Type B pancreatic cell (in vitro differentiated cells): ENCODE data around the gene TCHH. TPM values are rescaled to one million over a fixed set of nuclear protein-coding genes. Genes with fewer than 3 reads are reported as not detected.

Experiments
- DNase-seq: peaks from one replicate; pipeline ENCODE4 v3.0.0; 2021; ENCODE audit warnings: mixed read lengths; ENCODE audit not compliant: unreplicated experiment; ENCODE audit errors: extremely low spot score
- H3K27ac Mint-ChIP-seq: 2 replicates; pipeline ENCODE4 v1.8.0; 2021; ENCODE audit warnings: mild to moderate bottlenecking, mixed read lengths
- H3K27me3 Mint-ChIP-seq: 2 replicates; pipeline ENCODE4 v1.8.0; 2021; ENCODE audit warnings: mixed read lengths
- H3K36me3 Mint-ChIP-seq: 2 replicates; pipeline ENCODE4 v1.8.0; 2021; ENCODE audit warnings: mixed read lengths
- H3K4me1 Mint-ChIP-seq: one replicate; pipeline ENCODE4 v1.8.0; 2021; ENCODE audit warnings: mixed read lengths; ENCODE audit not compliant: unreplicated experiment
- H3K4me3 Mint-ChIP-seq: 2 replicates; pipeline ENCODE4 v1.8.0; 2021; ENCODE audit warnings: mild to moderate bottlenecking, mixed read lengths
- H3K9me3 Mint-ChIP-seq: 2 replicates; pipeline ENCODE4 v1.8.0; 2021; ENCODE audit warnings: mixed read lengths
- CTCF ChIP-seq: fragments of 200-600 bp; sonication (generic); conservative IDR thresholded peaks from 2 replicates; pipeline ENCODE4 v1.5.0; 2021; ENCODE audit warnings: antibody characterized with exemption, mild to moderate bottlenecking
- total RNA-seq: library from RNA; stranded (reverse); gene quantifications from 2 replicates; pipeline ENCODE4 v1.2.1, GENCODE V29; 2021; ENCODE audit warnings: low replicate concordance

Gene TCHH
- total RNA-seq, 1 donor from 2014 or later, result 0.07 TPM

DNA sequence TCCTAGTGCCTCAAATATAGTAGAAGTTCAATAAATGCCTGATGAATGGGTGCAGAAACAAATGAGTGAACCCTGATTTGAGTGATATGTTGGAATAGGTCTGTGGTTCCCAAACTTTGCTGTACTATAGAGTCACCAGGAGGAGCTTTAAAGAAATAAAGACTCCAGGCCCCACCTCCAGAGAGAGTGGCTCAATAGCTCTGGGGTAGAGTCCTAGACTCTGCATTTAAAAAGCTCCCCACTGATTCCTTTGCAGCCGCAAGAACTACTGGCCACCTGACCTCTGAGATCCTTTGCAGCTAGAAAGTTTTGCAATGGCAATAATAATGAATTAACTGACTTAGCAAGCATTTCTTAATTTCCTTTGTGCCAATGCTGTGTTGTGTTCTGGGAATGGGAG lies 47.3 kb downstream of the TCHH start:
- H3K36me3 Mint-ChIP-seq, result no peaks in the 10 kb centered on the region
- H3K27ac Mint-ChIP-seq, result no peak overlapping the region
- DNase-seq, result no peak
- TF ChIP-seq CTCF, result no peak
- no peaks in the 10 kb centered on the region for H3K9me3 Mint-ChIP-seq
- no peak overlapping the region for H3K4me3 Mint-ChIP-seq
- H3K4me1 Mint-ChIP-seq, result no peaks in the 10 kb centered on the region
- peaks cover 35% of the 10 kb centered on the region for H3K27me3 Mint-ChIP-seq

GRCh38 chr1:152067150-152067549 lies 48.1 kb downstream of the TCHH start:
- Mint-ChIP-seq H3K4me3 (no peak overlapping the region), H3K27me3 (peaks cover 29% of the 10 kb centered on the region), H3K27ac (no peak overlapping the region), H3K4me1 (no peaks in the 10 kb centered on the region), H3K36me3 (no peaks in the 10 kb centered on the region), H3K9me3 (no peaks in the 10 kb centered on the region)
- no peak for DNase-seq
- TF ChIP-seq CTCF, result no peak

GRCh38 chr1:152061952-152062351 lies 53.3 kb downstream of the TCHH start:
- no peaks in the 10 kb centered on the region for H3K36me3 Mint-ChIP-seq
- no peaks in the 10 kb centered on the region for H3K4me1 Mint-ChIP-seq
- H3K27ac Mint-ChIP-seq, result no peak overlapping the region
- H3K9me3 Mint-ChIP-seq, result no peaks in the 10 kb centered on the region
- no peak for TF ChIP-seq CTCF
- H3K27me3 Mint-ChIP-seq, result peaks cover 19% of the 10 kb centered on the region
- DNase-seq, result no peak
- no peak overlapping the region for H3K4me3 Mint-ChIP-seq

Other genes starting within 250 kb of the TCHH start
- gene THEM4, start 205.9 kb downstream of the TCHH start, total RNA-seq, result 4.7 and 15.6 TPM in 2 replicates
- gene S100A10, start 121.6 kb downstream of the TCHH start, total RNA-seq, result 316 and 1,258 TPM in 2 replicates
- gene S100A11, start 78.4 kb downstream of the TCHH start, total RNA-seq, result 511 and 1,438 TPM in 2 replicates
- 6.5 and 22.3 TPM in 2 replicates for gene TCHHL1, start 26.4 kb downstream of the TCHH start, total RNA-seq
- gene RPTN, start 43.8 kb upstream of the TCHH start, total RNA-seq, result 0.34 and 1.3 TPM in 2 replicates
- gene HRNR, start 108.7 kb upstream of the TCHH start, total RNA-seq, result not detected in 2 replicates
- gene FLG, start 209.8 kb upstream of the TCHH start, total RNA-seq, result 0.02 TPM in 1 of 2 replicates, not detected in the other
- not detected in 2 replicates for gene FLG2, start 244.6 kb upstream of the TCHH start, total RNA-seq